Stimulated activated CD4-positive, alpha-beta T cell treated with anti-CD3 and anti-CD28 coated beads, Interleukin-1b, Interleukin-23, amount 100 ng/mL, for 4 hours (primary cell): ENCODE data around the gene GGN.
"Not testable (repeated sequence)": the region's sequence is repeated elsewhere in the genome, so short reads cannot be mapped to it uniquely, and the experiment has no call there.

ENCODE experiments used
- DNase-seq, 2 donors: peaks; one replicate each; pipeline ENCODE4 v3.0.0-alpha.2; 2020; ENCODE audit warnings: low read depth in 2 of 2

GGN gene

GRCh38 chr19:38411898-38412297 is 24.1 kb upstream of the GGN start:
- DNase-seq, result not testable (repeated sequence)

- DNase-seq, result no peak
Measured at GRCh38 chr19:38411041-38411712, 23.3 kb upstream of the GGN start.

- not testable (repeated sequence) for DNase-seq
Measured at GRCh38 chr19:38410407-38410806, 22.6 kb upstream of the GGN start.

GRCh38 chr19:38409631-38410133 is 21.8 kb upstream of the GGN start:
- no peak for DNase-seq

GRCh38 chr19:38405276-38405675 is 17.4 kb upstream of the GGN start:
- DNase-seq, result no peak

GRCh38 chr19:38404858-38405257 is 17.0 kb upstream of the GGN start:
- no peak for DNase-seq

GRCh38 chr19:38402967-38403674 is 15.3 kb upstream of the GGN start, which contains the start of gene FAM98C:
Gene FAM98C (plus strand): TSS chr19:38403093. CDS start chr19:38403154, 61 bp downstream.
- peak; percentile 97 for DNase-seq

- no peak for DNase-seq
Measured at GRCh38 chr19:38402623-38402966, 14.8 kb upstream of the GGN start.

GRCh38 chr19:38401148-38401547 is 13.3 kb upstream of the GGN start:
- DNase-seq, result no peak

- DNase-seq, result no peak
Measured at GRCh38 chr19:38400361-38400760, 12.5 kb upstream of the GGN start.

- DNase-seq, result no peak
Measured at GRCh38 chr19:38399537-38399936, 11.7 kb upstream of the GGN start.

GRCh38 chr19:38399081-38399480 is 11.2 kb upstream of the GGN start:
- no peak for DNase-seq

- peak; percentile 27 to 46 for DNase-seq
Measured at GRCh38 chr19:38395381-38396114, 7.7 kb upstream of the GGN start.

GRCh38 chr19:38394488-38394887 is 6.7 kb upstream of the GGN start:
- DNase-seq, result peak; percentile 51 to 66

GRCh38 chr19:38392707-38393308 is 5.0 kb upstream of the GGN start:
- no peak for DNase-seq

GRCh38 chr19:38391911-38392464 is 4.2 kb upstream of the GGN start:
- DNase-seq, result no peak

- no peak for DNase-seq
Measured at GRCh38 chr19:38389957-38390924, 2.4 kb upstream of the GGN start.

- DNase-seq, result no peak
Measured at GRCh38 chr19:38389101-38389925, 1.5 kb upstream of the GGN start.

GRCh38 chr19:38388349-38389100 is 691 bp upstream of the GGN start, which contains the start of gene SPRED3:
Gene SPRED3 (plus strand): TSS chr19:38388697. CDS start chr19:38390303, 1,606 bp downstream.
- DNase-seq, result no peak
